Measurements from ENCODE around the gene PPP2R2B.

The PPP2R2B gene

DNA sequence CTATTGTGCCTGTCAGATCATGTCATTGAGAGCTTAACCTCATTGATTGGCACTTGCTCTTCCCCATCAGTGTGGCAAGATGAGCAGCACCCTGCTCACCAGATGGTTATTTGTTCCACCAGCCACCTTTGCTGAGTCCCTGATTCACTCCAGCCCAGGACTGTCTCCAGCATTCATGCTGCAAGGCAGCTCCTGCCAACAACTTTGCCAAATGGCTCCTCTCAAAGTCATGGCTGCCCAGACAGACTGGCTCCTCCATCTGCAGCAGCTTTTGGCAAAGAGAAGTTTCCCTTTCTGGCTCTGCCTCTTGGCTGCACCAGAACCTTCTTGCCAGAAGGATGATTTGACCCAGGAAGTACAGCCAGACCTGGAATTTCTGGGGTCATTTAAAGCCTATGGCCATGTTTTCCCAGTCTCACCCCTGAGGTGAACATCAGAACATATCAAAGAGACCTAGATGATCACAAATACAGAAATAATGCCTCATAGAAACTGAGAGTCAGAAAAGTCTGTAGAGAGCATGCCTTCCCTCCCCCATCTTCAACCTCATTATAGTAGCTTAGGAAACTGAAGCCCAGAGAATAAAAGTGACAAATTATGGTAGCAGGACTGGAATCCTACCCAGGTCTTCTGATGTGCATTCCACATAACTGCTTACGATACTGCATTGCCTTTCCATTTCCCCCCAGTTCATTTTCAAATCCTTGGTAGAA, 10.4 kb downstream of the PPP2R2B start:
- Histone ChIP-seq H3K27ac (replicated peaks) (no peak overlapping the region), H3K27me3 (ENCODE audit: insufficient read depth, poor library complexity, severe bottlenecking) (no peaks in the 10 kb centered on the region), H3K4me3 (replicated peaks; ENCODE audit: insufficient read depth, low read length) (no peak overlapping the region)
- DNase-seq (ENCODE audit: low read depth in 1 of 2, low spot score in 1 of 2): no peak
- TF ChIP-seq POLR2AphosphoS5 (IDR thresholded peaks at IDR 0.05; ENCODE audit: low read depth) (no peak), GABPA (IDR thresholded peaks at IDR 0.05; ENCODE audit: low read depth) (no peak)
- TF ChIP-seq, protein P1, sequence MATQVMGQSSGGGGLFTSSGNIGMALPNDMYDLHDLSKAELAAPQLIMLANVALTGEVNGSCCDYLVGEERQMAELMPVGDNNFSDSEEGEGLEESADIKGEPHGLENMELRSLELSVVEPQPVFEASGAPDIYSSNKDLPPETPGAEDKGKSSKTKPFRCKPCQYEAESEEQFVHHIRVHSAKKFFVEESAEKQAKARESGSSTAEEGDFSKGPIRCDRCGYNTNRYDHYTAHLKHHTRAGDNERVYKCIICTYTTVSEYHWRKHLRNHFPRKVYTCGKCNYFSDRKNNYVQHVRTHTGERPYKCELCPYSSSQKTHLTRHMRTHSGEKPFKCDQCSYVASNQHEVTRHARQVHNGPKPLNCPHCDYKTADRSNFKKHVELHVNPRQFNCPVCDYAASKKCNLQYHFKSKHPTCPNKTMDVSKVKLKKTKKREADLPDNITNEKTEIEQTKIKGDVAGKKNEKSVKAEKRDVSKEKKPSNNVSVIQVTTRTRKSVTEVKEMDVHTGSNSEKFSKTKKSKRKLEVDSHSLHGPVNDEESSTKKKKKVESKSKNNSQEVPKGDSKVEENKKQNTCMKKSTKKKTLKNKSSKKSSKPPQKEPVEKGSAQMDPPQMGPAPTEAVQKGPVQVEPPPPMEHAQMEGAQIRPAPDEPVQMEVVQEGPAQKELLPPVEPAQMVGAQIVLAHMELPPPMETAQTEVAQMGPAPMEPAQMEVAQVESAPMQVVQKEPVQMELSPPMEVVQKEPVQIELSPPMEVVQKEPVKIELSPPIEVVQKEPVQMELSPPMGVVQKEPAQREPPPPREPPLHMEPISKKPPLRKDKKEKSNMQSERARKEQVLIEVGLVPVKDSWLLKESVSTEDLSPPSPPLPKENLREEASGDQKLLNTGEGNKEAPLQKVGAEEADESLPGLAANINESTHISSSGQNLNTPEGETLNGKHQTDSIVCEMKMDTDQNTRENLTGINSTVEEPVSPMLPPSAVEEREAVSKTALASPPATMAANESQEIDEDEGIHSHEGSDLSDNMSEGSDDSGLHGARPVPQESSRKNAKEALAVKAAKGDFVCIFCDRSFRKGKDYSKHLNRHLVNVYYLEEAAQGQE (IDR thresholded peaks at IDR 0.05; ENCODE audit: insufficient replicate concordance, low read depth): no peak

DNA sequence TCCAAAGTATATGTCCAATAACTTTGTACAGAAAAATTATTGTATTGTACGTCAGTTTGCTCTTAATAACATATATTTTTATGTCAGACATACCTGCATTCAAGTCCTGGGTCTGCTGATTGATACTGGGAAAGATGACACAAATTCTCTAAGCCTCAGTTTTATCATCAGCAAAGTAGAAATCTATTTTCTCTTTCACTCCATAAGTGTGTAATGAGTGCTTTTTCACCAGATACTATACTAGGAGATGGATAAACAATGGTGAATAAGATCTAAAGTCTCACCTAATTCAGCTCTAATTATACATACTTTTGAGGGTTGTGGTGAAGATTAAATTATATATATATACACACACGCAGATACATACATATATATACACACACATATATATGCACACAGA, 12.3 kb downstream of the PPP2R2B start:
- Histone ChIP-seq H3K27ac (replicated peaks) (no peak overlapping the region), H3K4me3 (replicated peaks; ENCODE audit: insufficient read depth, low read length) (no peak overlapping the region), H3K27me3 (ENCODE audit: insufficient read depth, poor library complexity, severe bottlenecking) (no peaks in the 10 kb centered on the region)
- TF ChIP-seq, protein P1 (IDR thresholded peaks at IDR 0.05; ENCODE audit: insufficient replicate concordance, low read depth): no peak
- TF ChIP-seq GABPA (IDR thresholded peaks at IDR 0.05; ENCODE audit: low read depth): no peak
- TF ChIP-seq, protein P2, sequence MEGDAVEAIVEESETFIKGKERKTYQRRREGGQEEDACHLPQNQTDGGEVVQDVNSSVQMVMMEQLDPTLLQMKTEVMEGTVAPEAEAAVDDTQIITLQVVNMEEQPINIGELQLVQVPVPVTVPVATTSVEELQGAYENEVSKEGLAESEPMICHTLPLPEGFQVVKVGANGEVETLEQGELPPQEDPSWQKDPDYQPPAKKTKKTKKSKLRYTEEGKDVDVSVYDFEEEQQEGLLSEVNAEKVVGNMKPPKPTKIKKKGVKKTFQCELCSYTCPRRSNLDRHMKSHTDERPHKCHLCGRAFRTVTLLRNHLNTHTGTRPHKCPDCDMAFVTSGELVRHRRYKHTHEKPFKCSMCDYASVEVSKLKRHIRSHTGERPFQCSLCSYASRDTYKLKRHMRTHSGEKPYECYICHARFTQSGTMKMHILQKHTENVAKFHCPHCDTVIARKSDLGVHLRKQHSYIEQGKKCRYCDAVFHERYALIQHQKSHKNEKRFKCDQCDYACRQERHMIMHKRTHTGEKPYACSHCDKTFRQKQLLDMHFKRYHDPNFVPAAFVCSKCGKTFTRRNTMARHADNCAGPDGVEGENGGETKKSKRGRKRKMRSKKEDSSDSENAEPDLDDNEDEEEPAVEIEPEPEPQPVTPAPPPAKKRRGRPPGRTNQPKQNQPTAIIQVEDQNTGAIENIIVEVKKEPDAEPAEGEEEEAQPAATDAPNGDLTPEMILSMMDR (IDR thresholded peaks at IDR 0.05; ENCODE audit: insufficient read depth, low read length): no peak
- TF ChIP-seq POLR2AphosphoS5 (IDR thresholded peaks at IDR 0.05; ENCODE audit: low read depth): no peak
- TF ChIP-seq SPI1 (IDR thresholded peaks at IDR 0.05; ENCODE audit: borderline replicate concordance, low read depth): no peak
- no peak for DNase-seq (ENCODE audit: low read depth in 1 of 2, low spot score in 1 of 2)

DNA sequence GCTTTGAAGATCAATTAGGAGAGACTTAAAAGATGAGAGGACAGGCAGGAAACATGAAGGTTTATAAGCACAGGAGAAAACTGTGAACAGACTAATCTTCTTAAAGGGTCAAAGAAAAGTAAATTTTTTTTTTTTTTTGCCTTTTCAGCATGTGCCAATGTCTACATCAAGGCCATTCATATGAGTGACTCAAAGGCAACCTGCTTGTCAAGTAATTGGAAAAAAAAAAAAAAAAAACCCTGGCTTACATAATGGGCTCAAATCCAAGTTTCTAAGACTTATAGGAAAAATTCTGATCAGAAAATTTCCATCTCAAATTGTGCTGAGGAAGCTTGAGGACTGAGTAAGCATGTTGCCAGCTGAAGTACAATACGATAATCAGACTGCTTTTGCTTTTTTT, 15.9 kb downstream of the PPP2R2B start:
- TF ChIP-seq POLR2AphosphoS5 (IDR thresholded peaks at IDR 0.05; ENCODE audit: low read depth) (no peak), GABPA (IDR thresholded peaks at IDR 0.05; ENCODE audit: low read depth) (no peak), SPI1 (IDR thresholded peaks at IDR 0.05; ENCODE audit: borderline replicate concordance, low read depth) (no peak)
- TF ChIP-seq, protein P1 (IDR thresholded peaks at IDR 0.05; ENCODE audit: insufficient replicate concordance, low read depth): no peak
- TF ChIP-seq, protein P2 (IDR thresholded peaks at IDR 0.05; ENCODE audit: insufficient read depth, low read length): no peak
- no peaks in the 10 kb centered on the region for H3K27me3 ChIP-seq (ENCODE audit: insufficient read depth, poor library complexity, severe bottlenecking)
- no peak for DNase-seq (ENCODE audit: low read depth in 1 of 2, low spot score in 1 of 2)
- no peak overlapping the region for H3K27ac ChIP-seq (replicated peaks)
- H3K4me3 ChIP-seq (replicated peaks; ENCODE audit: insufficient read depth, low read length): no peak overlapping the region
